ENCODE data around the gene RPL22. TPM values are rescaled to one million over a fixed set of nuclear protein-coding genes. Genes with fewer than 3 reads are reported as not detected.

The RPL22 gene
- total RNA-seq, 1 experiment from 2014 or later = 456 TPM

- Histone ChIP-seq H3K4me1 (ENCODE audit: control insufficient read depth in 1 of 2, insufficient read depth in 2 of 2, low read length in 2 of 2) (peaks cover 7 to 18% of the 10 kb centered on the region in 2 experiments), H4K20me1 (ENCODE audit: insufficient read depth) (peaks cover 31% of the 10 kb centered on the region; the same call in 1 of the 2 replicates), H3K4me2 (ENCODE audit: low read length) (no peak overlapping the region), H3K79me2 (ENCODE audit: insufficient read depth, low read length) (peaks cover 35% of the 10 kb centered on the region), H3K27ac (ENCODE audit: low read depth, low read length) (no peak overlapping the region), H3K9me3 (ENCODE audit: control insufficient read depth in 1 of 2, insufficient read depth in 1 of 2, low read depth in 1 of 2, low read length in 2 of 2) (no peaks in the 10 kb centered on the region), H3K4me3 (replicated peaks in 1 of 2; ENCODE audit: low read depth in 1 of 2, low read length in 2 of 2) (no peak overlapping the region), H3K36me3 (ENCODE audit: control insufficient read depth in 1 of 2, insufficient read depth in 2 of 2, low read length in 2 of 2) (peaks cover 15 to 26% of the 10 kb centered on the region in 2 experiments; a peak in 3 of 4 replicates), H3K9ac (ENCODE audit: low read length) (no peak overlapping the region), H3K27me3 (ENCODE audit: insufficient read depth, low read length) (no peaks in the 10 kb centered on the region), H3K9me2 (ENCODE audit: insufficient read depth) (no peaks in the 10 kb centered on the region), H2AFZ (ENCODE audit: low read depth, low read length, poor library complexity, severe bottlenecking) (no peak overlapping the region)
- CTCF ChIA-PET = interaction anchor here (1.6 to 2.4 kb wide), 3 partner anchors 21 to 75 kb away, joined by 5 to 19 read pairs (median 16); partner anchors contain the start of gene RNF207
- no TSS peak for BruUV-seq (replicated peaks)
- DNase-seq (ENCODE audit: low read depth, low spot score) (no peak), ATAC-seq (peak; percentile 8)
- POLR2A ChIA-PET = no interaction called here
- intact Hi-C loops (cut with micrococcal nuclease) = loop anchor here (2.0 to 5.0 kb wide), 2 partner anchors 75 to 132 kb away; no protein-coding TSS in a partner anchor
- TF ChIP-seq YY1 (IDR thresholded peaks at IDR 0.05; ENCODE audit: extremely low read depth, insufficient replicate concordance, low read depth, low read length) (no peak), ZNF274 (IDR thresholded peaks at IDR 0.05; ENCODE audit: low read depth, low read length) (no peak), TCF7L2 (IDR thresholded peaks at IDR 0.05; ENCODE audit: borderline replicate concordance, extremely low read depth, insufficient read depth, insufficient read length) (no peak), SIN3A (IDR thresholded peaks at IDR 0.05; ENCODE audit: low read depth) (0 out of 2 replicates have a peak, but pooled peaks have one; percentile 17), ZBTB33 (IDR thresholded peaks at IDR 0.05; ENCODE audit: extremely low read depth, insufficient replicate concordance, low read length) (no peak), REST (IDR thresholded peaks at IDR 0.05; ENCODE audit: low read depth) (no peak), EZH2phosphoT487 (IDR thresholded peaks at IDR 0.05; ENCODE audit: borderline replicate concordance) (no peak), EGR1 (IDR thresholded peaks at IDR 0.05; ENCODE audit: low read depth) (no peak)
- RAD21 ChIA-PET (ENCODE audit: low non-redundant PET in 1 of 2, low total read pairs in 2 of 2, uncharacterized antibody in 2 of 2, unreplicated experiment in 2 of 2) = no interaction called here
Observed at GRCh38 chr1:6184083-6184783, 15.2 kb downstream of the RPL22 start.
